ENCODE results near the gene ANKRD53.
"Not testable (repeated sequence)": the region's sequence is repeated elsewhere in the genome, so short reads cannot be mapped to it uniquely, and the experiment has no call there.

Gene ANKRD53

GRCh38 chr2:71019989-71020388, 41.6 kb downstream of the ANKRD53 start:
- not testable (repeated sequence) for DNase-seq (ENCODE audit: low read depth)

GRCh38 chr2:71021394-71021793, 43.0 kb downstream of the ANKRD53 start:
- DNase-seq (ENCODE audit: low read depth) = not testable (repeated sequence)

GRCh38 chr2:71023553-71024243, 45.3 kb downstream of the ANKRD53 start:
- DNase-seq (ENCODE audit: low read depth) = peak; percentile 60

All from stimulated activated CD8-positive, alpha-beta memory T cell treated with anti-CD3 and anti-CD28 coated beads, Interleukin-4, amount 100 ng/mL, for 24 hours (primary cell).